Activated T-helper 9 cell treated with anti-CD3 and anti-CD28 coated beads, Interleukin-2, amount 50 U/mL, for 16 hours (primary cell): ENCODE results near the gene CRTAC1.

Source experiments
- DNase-seq: peaks from one replicate; pipeline ENCODE4 v3.0.0-alpha.2; 2020; ENCODE audit warnings: low read depth

CRTAC1 gene

GRCh38 chr10:97898429-97898828, 132.0 kb downstream of the CRTAC1 start:
- no peak for DNase-seq

GRCh38 chr10:97896756-97897358, 133.6 kb downstream of the CRTAC1 start:
- DNase-seq, result no peak

- no peak for DNase-seq
Measured at GRCh38 chr10:97895915-97896314, 134.5 kb downstream of the CRTAC1 start.

GRCh38 chr10:97895084-97895483, 135.3 kb downstream of the CRTAC1 start:
- no peak for DNase-seq

GRCh38 chr10:97894092-97894491, 136.3 kb downstream of the CRTAC1 start:
- no peak for DNase-seq

- no peak for DNase-seq
Measured at GRCh38 chr10:97892939-97893338, 137.5 kb downstream of the CRTAC1 start.

- DNase-seq, result no peak
Measured at GRCh38 chr10:97892506-97892905, 137.9 kb downstream of the CRTAC1 start.

- DNase-seq, result no peak
Measured at GRCh38 chr10:97891497-97892167, 138.8 kb downstream of the CRTAC1 start.

GRCh38 chr10:97889461-97890265, 140.8 kb downstream of the CRTAC1 start:
- DNase-seq, result no peak

GRCh38 chr10:97888641-97889262, 141.7 kb downstream of the CRTAC1 start:
- no peak for DNase-seq

GRCh38 chr10:97888134-97888533, 142.3 kb downstream of the CRTAC1 start:
- no peak for DNase-seq

GRCh38 chr10:97887399-97887798, 143.0 kb downstream of the CRTAC1 start:
- DNase-seq, result no peak

- no peak for DNase-seq
Measured at GRCh38 chr10:97886286-97886685, 144.1 kb downstream of the CRTAC1 start.

GRCh38 chr10:97883092-97883485, 147.3 kb downstream of the CRTAC1 start:
- DNase-seq, result no peak

GRCh38 chr10:97882142-97883091, 148.0 kb downstream of the CRTAC1 start:
- no peak for DNase-seq

- DNase-seq, result no peak
Measured at GRCh38 chr10:97880109-97880508, 150.3 kb downstream of the CRTAC1 start.

- no peak for DNase-seq
Measured at GRCh38 chr10:97879241-97879640, 151.2 kb downstream of the CRTAC1 start.

- no peak for DNase-seq
Measured at GRCh38 chr10:97876402-97876801, 154.0 kb downstream of the CRTAC1 start.

GRCh38 chr10:97875391-97875790, 155.0 kb downstream of the CRTAC1 start:
- no peak for DNase-seq

GRCh38 chr10:97874332-97874731, 156.1 kb downstream of the CRTAC1 start:
- DNase-seq, result no peak

GRCh38 chr10:97873569-97873968, 156.9 kb downstream of the CRTAC1 start:
- DNase-seq, result no peak

GRCh38 chr10:97870990-97871389, 159.4 kb downstream of the CRTAC1 start:
- DNase-seq, result no peak
